HG03097 (cell line): ENCODE results near the gene OR10H4.
"Not testable (repeated sequence)": the region's sequence is repeated elsewhere in the genome, so short reads cannot be mapped to it uniquely, and the experiment has no call there.

ENCODE experiments used
- ATAC-seq: cut with Tn5 transposase; IDR thresholded peaks from one replicate; pipeline ENCODE4 v1.9.1; 2021; ENCODE audit not compliant: unreplicated experiment, low FRiP score

Gene OR10H4

GRCh38 chr19:15936950-15937349 is 11.9 kb upstream of the OR10H4 start:
- ATAC-seq = no peak

GRCh38 chr19:15937771-15938170 is 11.0 kb upstream of the OR10H4 start:
- no peak for ATAC-seq

- no peak for ATAC-seq
Observed at GRCh38 chr19:15944401-15944800, 4.4 kb upstream of the OR10H4 start.

GRCh38 chr19:15945301-15945700 is 3.5 kb upstream of the OR10H4 start:
- no peak for ATAC-seq

GRCh38 chr19:15954820-15955219 is 6.0 kb downstream of the OR10H4 start:
- ATAC-seq = no peak

GRCh38 chr19:15962319-15962718 is 13.5 kb downstream of the OR10H4 start:
- no peak for ATAC-seq

- no peak for ATAC-seq
Observed at GRCh38 chr19:15964231-15964630, 15.4 kb downstream of the OR10H4 start.

- no peak for ATAC-seq
Observed at GRCh38 chr19:15971224-15971780, 22.5 kb downstream of the OR10H4 start.

- ATAC-seq = not testable (repeated sequence)
Observed at GRCh38 chr19:15972043-15972442, 23.2 kb downstream of the OR10H4 start.

- ATAC-seq = no peak
Observed at GRCh38 chr19:15974856-15975255, 26.0 kb downstream of the OR10H4 start.

- no peak for ATAC-seq
Observed at GRCh38 chr19:15976836-15977689, 28.3 kb downstream of the OR10H4 start.

GRCh38 chr19:15977690-15978089 is 28.9 kb downstream of the OR10H4 start:
- ATAC-seq = no peak

GRCh38 chr19:15979293-15979692 is 30.5 kb downstream of the OR10H4 start:
- no peak for ATAC-seq

- ATAC-seq = not testable (repeated sequence)
Observed at GRCh38 chr19:15985831-15986230, 37.0 kb downstream of the OR10H4 start.

GRCh38 chr19:15986701-15987100 is 37.9 kb downstream of the OR10H4 start:
- no peak for ATAC-seq

- ATAC-seq = no peak
Observed at GRCh38 chr19:15989889-15990288, 41.1 kb downstream of the OR10H4 start.

GRCh38 chr19:15991602-15992001 is 42.8 kb downstream of the OR10H4 start:
- no peak for ATAC-seq

GRCh38 chr19:15992014-15992413 is 43.2 kb downstream of the OR10H4 start:
- no peak for ATAC-seq

GRCh38 chr19:15995536-15995935 is 46.7 kb downstream of the OR10H4 start:
- no peak for ATAC-seq

GRCh38 chr19:15998166-15998565 is 49.4 kb downstream of the OR10H4 start:
- ATAC-seq = no peak
